Measurements from ENCODE around the gene C5orf46.

C5orf46 gene

DNA sequence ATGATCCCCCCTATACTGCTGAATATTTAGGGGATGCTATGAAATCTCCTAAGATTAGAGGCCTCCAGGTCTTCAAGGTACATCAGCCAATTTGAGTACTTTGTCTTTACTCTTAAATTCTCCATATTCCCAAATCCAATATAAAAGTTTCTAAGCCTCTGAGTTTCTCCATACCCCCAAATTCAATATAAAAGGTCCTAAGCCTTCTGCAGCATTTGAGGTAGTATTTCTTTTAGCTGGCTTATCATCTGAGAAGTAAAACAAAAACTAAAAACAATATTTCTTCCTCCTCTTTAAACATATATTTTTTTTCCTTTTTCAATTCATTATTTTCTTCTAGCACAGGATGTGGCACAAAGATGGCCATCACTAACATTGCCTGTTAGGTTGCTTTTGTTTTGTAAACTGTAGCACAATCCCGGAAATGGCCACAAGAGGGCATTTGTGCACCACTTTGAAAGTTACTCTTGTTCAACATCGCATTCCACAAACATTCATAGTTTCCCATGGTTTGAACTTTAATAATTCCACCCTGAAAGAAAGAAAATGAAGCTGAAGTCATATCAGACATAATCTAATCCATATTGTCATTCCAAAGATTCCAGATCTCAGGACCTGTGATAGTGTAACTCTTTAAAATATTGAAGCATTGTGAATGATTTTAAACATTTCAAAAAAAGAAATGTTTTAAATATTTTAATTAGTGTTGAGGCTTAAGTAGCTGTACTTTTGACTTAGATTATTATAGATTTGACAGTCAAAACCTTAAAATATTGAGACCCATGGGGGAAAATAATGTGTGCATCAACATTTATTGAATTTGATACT, 48.8 kb downstream of the C5orf46 start:
- peak in 1 of 4 experiments; percentile 3 for DNase-seq

DNA sequence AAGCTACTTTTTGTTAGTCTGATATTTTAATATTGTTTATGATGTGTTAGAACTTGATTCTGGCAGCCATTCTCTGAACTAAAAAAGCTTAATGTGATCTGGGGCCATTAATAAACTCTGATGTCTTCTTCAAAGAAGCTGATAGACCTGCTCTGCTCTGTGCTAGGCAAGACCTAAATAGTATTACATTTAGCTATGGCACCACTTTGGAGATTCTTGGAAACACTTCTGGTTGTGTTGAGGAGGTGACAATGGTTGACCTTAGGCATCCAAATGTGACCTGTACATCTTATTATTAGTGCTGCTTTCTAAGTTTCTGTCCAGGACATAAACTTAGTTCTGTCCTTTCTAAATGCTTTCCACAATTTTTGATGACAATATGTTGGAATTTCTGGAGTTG, 49.5 kb downstream of the C5orf46 start:
- DNase-seq: no peak

DNA sequence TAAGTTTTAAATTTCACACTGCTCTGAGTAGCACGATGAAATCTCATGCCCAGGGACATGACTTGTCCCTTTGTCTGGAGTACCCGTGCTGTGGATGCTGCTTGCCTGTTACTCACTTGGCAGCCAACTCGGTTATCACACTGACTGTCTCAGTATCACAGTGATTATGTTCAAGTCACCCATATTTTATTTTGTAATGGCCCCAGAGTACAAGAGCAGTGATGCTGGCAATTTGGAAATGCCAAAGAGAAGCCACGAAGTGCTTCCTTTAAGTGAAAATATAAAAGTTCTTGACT, 50.6 kb downstream of the C5orf46 start:
- no peak for DNase-seq

DNA sequence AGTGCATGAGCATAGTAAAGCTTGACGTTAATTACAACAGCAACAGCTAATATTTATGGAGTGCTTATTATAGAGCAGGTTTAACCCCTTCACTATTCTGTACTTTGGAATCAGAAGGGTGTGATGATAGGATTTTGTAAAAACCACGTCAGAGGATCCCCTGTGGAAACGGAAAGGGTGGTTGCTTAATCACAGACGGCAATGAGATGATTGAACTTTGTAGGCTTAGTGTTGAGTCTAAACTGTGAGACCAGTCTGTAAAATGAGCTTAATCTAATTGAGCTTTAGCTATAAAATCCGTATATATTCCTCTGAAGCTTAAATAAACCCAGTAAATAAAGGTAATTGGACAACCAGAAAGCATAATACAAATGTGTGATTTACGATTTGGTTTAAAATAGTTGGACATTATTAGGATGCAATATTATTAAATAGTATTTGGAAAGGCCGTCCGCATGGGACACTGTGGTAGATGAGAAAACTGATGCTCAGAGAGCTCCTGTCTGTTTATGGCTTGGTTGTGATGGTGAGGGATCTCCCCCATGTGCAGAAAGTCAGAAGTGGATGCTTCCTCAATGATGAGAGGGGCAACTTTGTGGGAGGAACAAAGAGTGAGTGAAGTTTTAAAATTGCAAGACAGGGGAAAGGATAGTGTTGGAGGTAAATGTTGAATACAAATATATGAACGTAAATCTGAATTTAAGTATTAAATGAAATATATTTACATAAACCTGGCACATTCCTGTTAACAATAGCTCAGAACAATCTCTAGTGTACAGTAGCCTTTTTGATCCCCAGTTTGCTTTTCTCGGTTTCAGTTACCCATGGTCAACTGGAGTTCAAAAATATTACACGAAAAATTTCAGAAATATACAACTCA, 51.2 kb downstream of the C5orf46 start:
- no peak for DNase-seq

DNA sequence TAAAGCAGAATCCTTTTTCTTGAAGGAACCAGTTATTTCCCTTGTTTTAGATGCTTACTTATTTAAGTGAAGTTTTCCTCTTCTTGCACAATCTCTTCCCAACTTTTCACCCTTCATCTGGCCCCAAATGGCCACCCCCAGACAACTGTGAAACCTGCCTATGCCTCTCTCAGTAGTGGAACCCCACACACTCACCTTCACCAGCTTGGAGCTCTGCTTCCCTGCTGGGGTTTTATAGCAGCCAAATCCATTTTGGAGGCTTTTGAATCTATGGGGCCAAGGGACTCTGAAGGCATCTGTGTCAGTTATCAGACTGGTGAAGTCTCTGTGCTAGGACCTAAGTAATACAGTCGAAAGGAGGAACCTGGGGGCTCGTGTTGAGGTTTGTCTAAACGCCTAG, 52.0 kb downstream of the C5orf46 start:
- DNase-seq: no peak

DNA sequence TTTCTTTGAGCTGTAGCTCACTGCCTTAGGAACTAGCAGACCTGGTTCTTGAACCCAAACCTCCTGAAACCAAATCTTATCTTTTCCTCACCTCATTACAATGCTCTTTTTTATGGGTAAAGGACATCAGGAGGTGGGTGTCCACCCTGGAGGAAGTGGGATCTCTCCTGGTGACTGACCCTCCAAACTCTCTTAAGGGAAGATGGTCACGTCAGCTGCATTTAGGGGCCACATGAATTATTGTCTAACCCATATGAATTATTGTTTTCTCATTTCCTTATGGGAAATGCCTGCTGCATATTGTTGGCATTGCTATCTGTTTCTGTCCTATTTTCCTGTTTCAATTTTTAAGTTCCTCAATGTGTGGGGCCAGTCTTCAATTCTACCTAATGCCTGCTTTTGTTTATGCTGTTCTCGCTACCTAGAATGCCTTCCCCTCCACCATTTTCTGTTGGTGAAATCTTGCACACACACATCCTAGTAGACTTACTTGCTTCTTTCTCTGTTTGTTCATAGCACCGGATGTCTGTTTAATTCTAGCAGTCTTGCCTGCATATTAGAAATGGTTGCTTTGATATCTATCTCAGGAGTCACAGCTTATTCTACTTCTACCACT, 52.9 kb downstream of the C5orf46 start:
- no peak for DNase-seq

DNA sequence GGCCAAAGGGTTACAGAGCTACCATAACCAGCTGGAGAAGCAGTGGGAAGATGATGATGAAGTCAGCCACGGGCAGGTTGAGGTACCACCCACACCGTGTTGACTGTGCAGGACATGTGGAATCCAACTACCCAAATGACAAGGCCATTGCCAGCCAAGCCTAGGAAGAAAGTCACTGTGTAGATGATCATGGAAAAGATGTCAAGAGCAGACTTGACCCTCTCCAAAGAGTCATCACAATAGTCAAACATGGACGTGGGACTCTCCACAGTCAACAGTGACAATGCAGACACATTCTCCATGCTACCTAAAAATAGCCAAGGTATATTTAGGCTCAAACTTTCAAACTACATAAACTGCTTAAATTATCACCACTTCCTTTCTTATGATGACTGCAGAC, 54.0 kb downstream of the C5orf46 start:
- no peak for DNase-seq

DNA sequence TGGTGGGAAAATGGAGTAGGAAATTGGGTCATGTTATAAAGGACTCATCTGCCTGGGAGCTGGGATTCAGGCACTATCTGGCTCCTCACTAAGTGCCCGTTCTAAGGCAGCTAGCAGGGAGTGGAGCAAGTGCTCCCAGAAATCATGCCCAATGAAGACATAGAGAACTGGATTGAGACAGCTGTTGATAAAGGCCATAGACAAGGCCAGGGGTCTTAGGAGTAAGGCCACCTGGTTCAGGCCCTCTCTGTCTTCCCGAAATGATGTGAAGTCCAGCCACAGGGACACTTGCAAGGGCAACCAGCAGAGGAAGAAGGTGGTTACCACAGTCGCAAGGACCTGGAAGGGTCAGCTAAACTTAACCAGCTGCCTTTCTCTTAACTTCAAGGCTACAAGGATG, 54.8 kb downstream of the C5orf46 start:
- no peak for DNase-seq

DNA sequence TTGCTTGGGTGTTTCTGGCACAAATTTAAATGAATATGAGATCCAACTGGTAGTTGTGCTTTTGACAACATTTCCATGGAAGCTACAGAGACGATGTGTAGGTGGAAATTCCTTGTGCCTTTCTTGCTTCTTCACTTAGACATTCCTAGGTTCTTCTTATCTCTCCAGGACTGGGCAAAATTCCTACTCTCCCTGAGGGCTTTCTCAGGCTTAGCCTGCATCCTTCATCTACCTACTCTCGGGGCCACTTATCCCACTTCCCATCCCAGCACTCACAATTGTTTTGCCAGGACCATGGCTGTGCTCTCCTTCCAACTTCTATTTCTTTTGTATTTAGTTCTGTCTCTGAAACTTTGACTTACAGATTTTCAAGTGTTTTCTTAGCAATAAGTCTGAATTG, 57.1 kb downstream of the C5orf46 start:
- DNase-seq: no peak

DNA sequence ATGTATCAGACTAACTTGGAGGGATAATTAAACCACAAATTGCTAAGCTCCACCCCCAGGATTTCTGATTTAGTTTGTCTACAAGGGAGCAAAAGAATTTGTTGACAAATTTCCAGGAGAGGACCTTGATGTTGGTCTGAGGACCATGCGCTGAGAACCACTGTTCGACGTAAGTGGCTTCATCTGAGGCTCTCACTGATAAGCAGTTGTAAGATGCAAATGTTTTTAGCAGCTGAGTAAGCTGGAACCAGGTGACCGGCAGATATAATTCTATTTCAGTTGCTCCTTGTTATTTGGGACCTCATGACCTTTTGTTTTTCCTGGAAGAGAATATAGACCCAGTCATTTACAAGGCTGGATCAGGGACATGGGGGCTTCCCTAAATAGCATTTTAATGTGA, 60.7 kb downstream of the C5orf46 start:
- no peak for DNase-seq

DNA sequence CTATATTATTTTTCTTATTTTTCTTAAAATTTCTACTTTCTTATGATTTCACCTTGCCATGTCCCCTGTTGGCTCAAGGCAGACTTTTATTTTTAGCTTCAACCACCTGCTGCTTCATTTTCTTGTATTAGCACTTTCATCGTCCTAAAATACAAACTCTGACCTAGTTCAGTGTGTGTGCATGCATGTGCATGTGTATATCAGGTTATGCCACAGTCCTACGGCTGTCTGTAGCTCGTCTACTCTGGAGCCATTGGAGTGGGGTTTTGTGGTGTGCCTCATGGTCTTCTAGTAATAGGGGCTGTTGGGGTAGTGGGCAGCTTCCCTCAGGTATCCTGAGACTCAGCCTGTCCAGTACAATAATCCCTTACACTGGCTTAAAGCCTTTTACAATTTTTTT, 61.5 kb downstream of the C5orf46 start:
- no peak for DNase-seq

DNA sequence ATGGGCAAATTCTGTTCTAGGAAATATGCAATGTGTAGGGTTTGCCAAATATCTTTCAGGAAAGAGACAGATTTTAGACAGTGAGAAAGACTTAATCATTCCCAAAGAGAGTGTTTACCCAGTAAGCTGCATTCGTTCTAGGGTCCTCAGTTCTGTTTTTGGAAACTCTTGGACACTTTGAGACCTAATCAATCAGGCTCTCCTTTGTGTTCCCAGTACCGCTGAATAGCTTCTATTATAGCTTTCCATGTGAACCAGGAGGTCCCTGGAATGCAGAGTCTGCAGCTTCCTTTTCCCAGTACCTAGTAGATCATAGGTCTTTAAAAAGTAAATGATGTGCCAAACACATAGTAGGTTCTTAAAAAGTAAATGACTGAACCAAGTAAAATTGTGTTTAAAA, 63.5 kb downstream of the C5orf46 start:
- no peak for DNase-seq
